ENCODE data around the gene SGSM1.

DNA sequence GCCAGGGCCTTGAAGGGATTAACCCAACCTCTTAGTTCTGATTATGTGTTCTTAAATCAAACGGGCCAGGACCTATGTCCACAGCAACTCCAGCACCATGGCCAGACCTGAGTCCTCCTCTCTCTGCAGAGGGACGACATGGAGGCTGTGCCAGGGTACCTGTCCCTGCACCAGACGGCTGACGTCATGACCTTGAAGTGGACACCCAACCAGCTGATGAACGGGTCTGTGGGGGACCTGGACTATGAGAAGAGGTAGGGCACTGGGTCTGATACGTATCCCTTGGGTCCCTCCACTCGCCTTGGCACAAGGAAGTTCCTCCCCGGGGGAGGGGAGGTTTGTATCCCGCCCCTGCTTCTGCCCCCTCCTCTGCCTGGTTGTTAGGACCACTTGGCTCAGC is 53.6 kb downstream of the SGSM1 start:
- TF ChIP-seq, protein P1, sequence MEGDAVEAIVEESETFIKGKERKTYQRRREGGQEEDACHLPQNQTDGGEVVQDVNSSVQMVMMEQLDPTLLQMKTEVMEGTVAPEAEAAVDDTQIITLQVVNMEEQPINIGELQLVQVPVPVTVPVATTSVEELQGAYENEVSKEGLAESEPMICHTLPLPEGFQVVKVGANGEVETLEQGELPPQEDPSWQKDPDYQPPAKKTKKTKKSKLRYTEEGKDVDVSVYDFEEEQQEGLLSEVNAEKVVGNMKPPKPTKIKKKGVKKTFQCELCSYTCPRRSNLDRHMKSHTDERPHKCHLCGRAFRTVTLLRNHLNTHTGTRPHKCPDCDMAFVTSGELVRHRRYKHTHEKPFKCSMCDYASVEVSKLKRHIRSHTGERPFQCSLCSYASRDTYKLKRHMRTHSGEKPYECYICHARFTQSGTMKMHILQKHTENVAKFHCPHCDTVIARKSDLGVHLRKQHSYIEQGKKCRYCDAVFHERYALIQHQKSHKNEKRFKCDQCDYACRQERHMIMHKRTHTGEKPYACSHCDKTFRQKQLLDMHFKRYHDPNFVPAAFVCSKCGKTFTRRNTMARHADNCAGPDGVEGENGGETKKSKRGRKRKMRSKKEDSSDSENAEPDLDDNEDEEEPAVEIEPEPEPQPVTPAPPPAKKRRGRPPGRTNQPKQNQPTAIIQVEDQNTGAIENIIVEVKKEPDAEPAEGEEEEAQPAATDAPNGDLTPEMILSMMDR (IDR thresholded peaks at IDR 0.05) = no peak
- TF ChIP-seq POLR2A (IDR thresholded peaks at IDR 0.05; ENCODE audit: low read depth) = no peak
